Measurements from ENCODE around the gene TTLL11. TPM values are rescaled to one million over a fixed set of nuclear protein-coding genes. Genes with fewer than 3 reads are reported as not detected.

TTLL11 gene
- total RNA-seq, 1 experiment from 2014 or later, result 1.5 TPM

DNA sequence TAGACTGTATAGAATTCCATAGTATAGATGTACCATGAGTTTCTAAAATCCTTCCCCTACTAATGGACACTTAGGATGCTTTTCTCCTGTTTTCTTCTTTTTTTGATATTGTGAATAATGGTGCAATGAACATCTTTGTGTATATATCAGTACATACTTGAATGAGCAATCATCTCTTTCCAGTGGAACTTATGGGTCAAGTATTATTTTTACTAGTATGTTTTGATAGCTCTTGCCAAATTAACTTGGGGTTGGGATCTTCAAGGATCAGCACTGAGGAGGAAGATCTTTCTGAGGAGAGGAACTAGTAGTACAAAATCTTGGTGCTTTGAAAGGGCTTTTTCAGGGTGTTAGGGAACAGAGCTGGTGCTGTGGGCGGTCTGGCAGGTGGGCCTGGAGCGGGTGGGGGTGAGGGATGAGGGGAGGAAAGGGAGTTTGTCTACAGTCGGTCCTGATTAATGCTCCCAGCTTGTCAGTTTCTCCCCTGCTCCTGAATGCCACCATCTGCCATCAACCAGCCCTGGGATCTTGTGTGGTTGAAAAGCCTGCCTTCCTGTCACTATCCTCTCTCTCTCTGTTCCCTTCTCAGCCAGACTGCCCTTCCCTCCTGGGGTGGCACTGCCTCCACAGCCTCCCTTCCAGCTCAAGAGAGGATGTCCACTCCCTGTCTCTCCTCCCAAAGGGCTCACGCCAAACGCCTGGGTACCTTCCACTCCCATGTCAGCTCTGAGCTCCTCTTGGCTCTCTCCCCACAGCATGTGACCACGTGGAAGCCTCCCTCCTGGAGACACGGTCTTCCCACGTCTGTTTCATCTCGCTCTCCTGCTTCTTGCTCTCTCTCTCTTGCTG lies 255.8 kb downstream of the TTLL11 start:
- Histone ChIP-seq H3K14ac (ENCODE audit: insufficient read depth, low read length) (0 out of 2 replicates have a peak overlapping the region, but pooled peaks have one; percentile 12), H3K4me1 (ENCODE audit: insufficient read depth, low read length) (no peaks in the 10 kb centered on the region), H3K56ac (ENCODE audit: insufficient read length, low read depth, low read length) (no peak overlapping the region), H3K23ac (ENCODE audit: insufficient read length, low read depth, low read length) (no peak overlapping the region), H2BK120ac (ENCODE audit: low read depth, low read length, poor library complexity, severe bottlenecking) (no peak overlapping the region), H3K4ac (ENCODE audit: low read depth, low read length) (no peak overlapping the region), H2BK15ac (ENCODE audit: low read depth, low read length) (no peak overlapping the region), H3K79me2 (ENCODE audit: insufficient read depth, low read length) (no peaks in the 10 kb centered on the region), H3K27me3 (ENCODE audit: insufficient read depth, low read length) (no peaks in the 10 kb centered on the region), H4K5ac (ENCODE audit: insufficient read length, low read depth, low read length) (no peak overlapping the region), H2AK5ac (ENCODE audit: insufficient read length, low read length) (no peak overlapping the region), H2AFZ (ENCODE audit: low read length) (no peak overlapping the region), H3K27ac (ENCODE audit: insufficient read length, low read depth, low read length) (no peak overlapping the region), H3K4me2 (ENCODE audit: insufficient read depth, insufficient read length, low read length) (no peak overlapping the region), H2BK20ac (ENCODE audit: low read depth, low read length, poor library complexity, severe bottlenecking) (no peak overlapping the region), H4K20me1 (ENCODE audit: control insufficient read depth, insufficient read depth, insufficient read length) (no peaks in the 10 kb centered on the region), H3T11ph (ENCODE audit: low read length) (no peak overlapping the region), H2BK5ac (ENCODE audit: insufficient read length, low read length) (no peak overlapping the region), H3K9me3 (ENCODE audit: control insufficient read depth, low read depth, low read length) (no peaks in the 10 kb centered on the region), H3K23me2 (ENCODE audit: insufficient read length, low read depth, low read length, poor library complexity, severe bottlenecking) (no peaks in the 10 kb centered on the region), H2BK12ac (ENCODE audit: insufficient read length, low read depth, low read length) (no peak overlapping the region), H4K8ac (replicated peaks; ENCODE audit: insufficient read length, low read depth, low read length) (no peak overlapping the region), H3K18ac (ENCODE audit: insufficient read length, low read depth, low read length) (no peak overlapping the region), H3K79me1 (ENCODE audit: insufficient read depth, low read depth, low read length, poor library complexity, severe bottlenecking) (no peaks in the 10 kb centered on the region), H3K9ac (ENCODE audit: extremely low read depth, insufficient read length, low read length) (no peak overlapping the region), H4K91ac (ENCODE audit: insufficient read length, low read depth, low read length) (no peak overlapping the region)
- Mint-ChIP-seq H3K4me1 (peaks cover 0 to 2% of the 10 kb centered on the region in 2 experiments; a peak in 1 of 4 replicates), H3K36me3 (ENCODE audit: insufficient read depth in 1 of 3, low read depth in 3 of 3) (no peaks in the 10 kb centered on the region), H3K4me3 (no peak overlapping the region), H3K27ac (no peak overlapping the region), H3K9me3 (no peaks in the 10 kb centered on the region), H3K27me3 (ENCODE audit: low read depth) (peaks cover 3% of the 10 kb centered on the region; the same call in 1 of the 2 replicates)
- TF ChIP-seq, protein P1, sequence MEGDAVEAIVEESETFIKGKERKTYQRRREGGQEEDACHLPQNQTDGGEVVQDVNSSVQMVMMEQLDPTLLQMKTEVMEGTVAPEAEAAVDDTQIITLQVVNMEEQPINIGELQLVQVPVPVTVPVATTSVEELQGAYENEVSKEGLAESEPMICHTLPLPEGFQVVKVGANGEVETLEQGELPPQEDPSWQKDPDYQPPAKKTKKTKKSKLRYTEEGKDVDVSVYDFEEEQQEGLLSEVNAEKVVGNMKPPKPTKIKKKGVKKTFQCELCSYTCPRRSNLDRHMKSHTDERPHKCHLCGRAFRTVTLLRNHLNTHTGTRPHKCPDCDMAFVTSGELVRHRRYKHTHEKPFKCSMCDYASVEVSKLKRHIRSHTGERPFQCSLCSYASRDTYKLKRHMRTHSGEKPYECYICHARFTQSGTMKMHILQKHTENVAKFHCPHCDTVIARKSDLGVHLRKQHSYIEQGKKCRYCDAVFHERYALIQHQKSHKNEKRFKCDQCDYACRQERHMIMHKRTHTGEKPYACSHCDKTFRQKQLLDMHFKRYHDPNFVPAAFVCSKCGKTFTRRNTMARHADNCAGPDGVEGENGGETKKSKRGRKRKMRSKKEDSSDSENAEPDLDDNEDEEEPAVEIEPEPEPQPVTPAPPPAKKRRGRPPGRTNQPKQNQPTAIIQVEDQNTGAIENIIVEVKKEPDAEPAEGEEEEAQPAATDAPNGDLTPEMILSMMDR (conservative IDR thresholded peaks at IDR 0.05), result no peak
- no CpG with 5 or more reads among the region's 9 CpGs for WGBS (ENCODE audit: extremely low coverage, insufficient read length, low lambda C conversion rate)
- no peak for DNase-seq

Measured in H9 (cell line).